UCSD-AML1 (cell line): ENCODE data around the gene OAF.

Source experiments
- DNase-seq: peaks from one replicate; lab custom pipeline; 2025; ENCODE audit not compliant: unreplicated experiment; lab: John Stamatoyannopoulos, UW

Gene OAF

GRCh38 chr11:120219938-120220746, 9.3 kb downstream of the OAF start:
- DNase-seq = no peak

- no peak for DNase-seq
Observed at GRCh38 chr11:120220747-120221037, 9.9 kb downstream of the OAF start.

DNA sequence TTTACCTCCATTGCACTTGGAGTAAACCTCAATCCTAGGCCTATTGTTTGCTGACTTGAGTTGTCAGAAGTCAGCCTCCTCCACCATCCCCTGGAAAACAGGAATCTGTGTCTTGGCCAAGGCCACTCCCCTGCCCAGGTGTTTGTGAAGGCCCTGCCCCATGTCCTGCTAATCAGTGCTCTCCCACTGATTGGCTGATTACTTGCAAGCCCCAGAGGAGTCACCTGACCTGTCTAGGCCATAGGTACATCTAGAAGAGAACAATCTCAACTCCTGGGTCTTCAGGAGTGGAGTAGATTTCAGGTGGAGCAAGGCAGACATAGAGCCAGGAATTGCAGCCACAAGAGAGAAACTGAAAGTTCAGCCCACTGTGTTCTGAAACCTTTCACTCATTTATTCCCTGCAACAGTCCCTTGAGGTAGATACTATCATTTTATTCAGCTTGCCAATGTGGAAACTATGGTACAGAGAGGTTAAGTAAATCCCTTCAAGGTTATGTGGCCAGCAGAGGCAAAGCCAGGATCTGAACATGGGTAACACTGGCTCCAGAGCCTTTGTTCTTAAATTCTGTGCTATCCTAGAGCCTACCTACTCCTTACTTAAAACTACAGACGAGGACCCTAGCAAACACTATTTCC, 10.4 kb downstream of the OAF start:
- DNase-seq = no peak

- DNase-seq = no peak
Observed at GRCh38 chr11:120222916-120223315, 12.1 kb downstream of the OAF start.

- DNase-seq = no peak
Observed at GRCh38 chr11:120223793-120224192, 13.0 kb downstream of the OAF start.

- DNase-seq = peak; percentile 66
Observed at GRCh38 chr11:120224361-120224760, 13.5 kb downstream of the OAF start.

DNA sequence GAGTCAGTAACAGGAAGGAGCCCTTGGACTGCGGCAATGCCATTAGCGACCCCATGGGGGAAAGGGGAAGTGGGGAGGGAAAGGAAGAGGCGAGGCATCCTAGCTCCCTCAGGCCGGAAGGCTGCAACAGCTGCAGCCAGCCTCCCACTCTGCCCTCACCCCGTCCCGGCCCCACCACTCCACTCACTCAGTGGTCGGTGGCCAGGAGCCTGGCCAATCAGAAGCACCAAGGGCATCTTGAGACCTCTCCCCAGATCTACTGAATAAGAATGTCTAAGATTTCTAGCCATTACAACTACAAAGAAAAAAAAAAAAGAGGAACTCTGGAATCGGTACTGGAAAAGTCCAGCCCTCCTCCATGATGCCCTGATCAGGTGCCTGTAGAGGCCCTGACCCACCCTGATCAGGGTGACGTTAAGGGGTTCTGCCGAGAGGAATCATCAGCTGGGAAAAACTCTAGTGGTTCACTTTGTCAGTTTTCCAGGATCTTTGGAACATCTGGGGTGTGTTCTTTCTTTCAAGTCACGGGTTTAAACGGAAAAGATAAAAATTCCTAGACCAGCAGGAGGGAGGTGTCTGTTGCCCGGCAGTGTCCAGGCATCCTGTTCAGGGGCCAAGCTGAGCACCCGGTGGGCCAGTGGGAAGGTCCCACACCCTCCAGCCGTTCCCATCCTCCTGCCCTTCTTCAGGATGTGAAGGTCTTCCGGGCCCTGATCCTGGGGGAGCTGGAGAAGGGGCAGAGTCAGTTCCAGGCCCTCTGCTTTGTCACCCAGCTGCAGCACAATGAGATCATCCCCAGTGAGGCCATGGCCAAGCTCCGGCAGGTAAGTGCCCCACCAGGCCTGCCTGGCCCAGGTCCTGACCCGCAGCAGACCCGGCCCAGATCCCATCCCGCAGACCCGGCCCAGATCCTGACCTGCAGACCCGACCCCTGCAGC, 14.4 kb downstream of the OAF start:
- DNase-seq = peak; percentile 88

DNA sequence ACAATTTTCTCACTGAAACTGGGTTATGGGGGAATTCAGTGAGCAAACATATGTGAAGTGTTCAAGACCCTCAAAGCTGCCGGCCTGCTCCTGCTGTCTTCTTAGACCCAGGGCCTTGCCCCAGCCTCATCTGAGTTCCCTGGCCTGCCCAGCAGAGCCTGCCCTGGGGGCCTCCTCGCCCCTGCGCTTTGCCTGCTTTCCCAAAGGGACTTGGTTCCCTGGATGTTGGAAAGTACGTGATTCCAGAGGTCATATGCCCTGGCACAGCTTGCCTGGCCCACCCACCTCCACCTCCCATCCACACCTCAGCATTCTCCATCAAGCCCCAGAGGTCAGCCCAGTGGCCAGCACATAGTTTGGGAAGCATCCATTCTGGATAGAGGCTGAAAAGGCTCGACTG, 15.4 kb downstream of the OAF start:
- DNase-seq = no peak

GRCh38 chr11:120226714-120227113, 15.9 kb downstream of the OAF start:
- no peak for DNase-seq

GRCh38 chr11:120227228-120227852, 16.5 kb downstream of the OAF start:
- DNase-seq = no peak

DNA sequence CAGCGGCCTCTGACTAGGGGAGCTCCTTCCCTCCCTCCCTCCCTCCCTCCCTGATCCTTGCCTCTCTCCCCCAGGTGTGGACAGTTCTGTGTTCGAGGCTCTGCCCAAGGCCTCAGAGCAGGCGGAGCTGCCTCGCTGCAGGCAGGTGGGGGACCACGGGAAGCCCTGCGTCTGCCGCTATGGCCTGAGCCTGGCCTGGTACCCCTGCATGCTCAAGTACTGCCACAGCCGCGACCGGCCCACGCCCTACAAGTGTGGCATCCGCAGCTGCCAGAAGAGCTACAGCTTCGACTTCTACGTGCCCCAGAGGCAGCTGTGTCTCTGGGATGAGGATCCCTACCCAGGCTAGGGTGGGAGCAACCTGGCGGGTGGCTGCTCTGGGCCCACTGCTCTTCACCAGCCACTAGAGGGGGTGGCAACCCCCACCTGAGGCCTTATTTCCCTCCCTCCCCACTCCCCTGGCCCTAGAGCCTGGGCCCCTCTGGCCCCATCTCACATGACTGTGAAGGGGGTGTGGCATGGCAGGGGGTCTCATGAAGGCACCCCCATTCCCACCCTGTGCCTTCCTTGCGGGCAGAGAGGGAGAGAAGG, 18.1 kb downstream of the OAF start:
- DNase-seq = no peak

GRCh38 chr11:120229451-120230424, 18.9 kb downstream of the OAF start:
- no peak for DNase-seq

DNA sequence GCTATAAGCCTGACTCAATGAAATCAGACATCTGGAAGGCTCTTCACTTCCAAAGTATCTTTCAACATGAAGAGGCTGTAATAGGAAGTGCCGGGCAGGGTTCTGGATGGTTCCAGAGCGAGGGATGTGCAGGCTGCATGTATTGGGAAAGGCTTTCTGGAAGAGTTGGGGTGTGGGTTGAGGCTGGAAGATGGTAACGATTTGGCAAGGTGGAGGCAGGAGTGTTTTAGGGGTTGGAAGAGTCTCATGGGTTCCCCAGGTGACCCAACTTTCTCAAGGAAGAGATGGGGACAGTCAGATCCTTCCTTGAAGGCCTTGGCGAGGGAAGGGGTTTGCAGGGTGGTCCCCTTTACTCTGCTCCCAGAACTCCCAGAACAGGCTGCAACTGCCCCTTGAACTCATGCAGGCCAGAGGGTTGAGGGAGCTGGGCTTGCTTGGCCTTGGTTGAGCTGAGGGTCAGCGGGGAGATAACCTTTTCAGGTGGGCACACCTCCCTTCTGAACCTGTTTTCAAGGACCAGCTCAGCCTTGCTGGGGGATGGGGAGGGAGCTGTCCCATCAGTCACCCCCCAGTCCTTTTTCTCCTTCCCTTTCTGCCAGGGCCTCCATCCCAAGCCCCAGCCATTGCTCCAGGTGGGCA, 19.7 kb downstream of the OAF start:
- no peak for DNase-seq

DNA sequence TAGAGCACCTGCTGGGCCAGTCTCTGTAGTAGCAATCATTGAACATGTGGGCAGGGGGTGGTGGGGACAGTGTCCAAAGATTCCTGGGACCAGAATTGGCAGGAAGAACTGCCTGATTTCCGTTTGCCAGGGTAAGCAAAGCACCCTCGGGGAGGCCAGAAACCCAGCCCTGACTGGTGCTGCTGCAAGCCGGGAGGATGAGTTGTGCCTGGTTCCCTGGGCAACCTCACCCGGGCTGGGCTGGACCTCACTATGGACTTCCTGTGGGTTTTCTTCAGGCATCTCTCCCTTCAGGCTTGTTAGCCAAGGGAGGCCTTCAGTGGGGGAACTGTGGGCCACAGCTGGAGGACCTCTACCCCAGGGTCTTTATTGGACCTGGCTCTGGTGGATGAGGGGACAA, 21.1 kb downstream of the OAF start:
- DNase-seq = no peak

DNA sequence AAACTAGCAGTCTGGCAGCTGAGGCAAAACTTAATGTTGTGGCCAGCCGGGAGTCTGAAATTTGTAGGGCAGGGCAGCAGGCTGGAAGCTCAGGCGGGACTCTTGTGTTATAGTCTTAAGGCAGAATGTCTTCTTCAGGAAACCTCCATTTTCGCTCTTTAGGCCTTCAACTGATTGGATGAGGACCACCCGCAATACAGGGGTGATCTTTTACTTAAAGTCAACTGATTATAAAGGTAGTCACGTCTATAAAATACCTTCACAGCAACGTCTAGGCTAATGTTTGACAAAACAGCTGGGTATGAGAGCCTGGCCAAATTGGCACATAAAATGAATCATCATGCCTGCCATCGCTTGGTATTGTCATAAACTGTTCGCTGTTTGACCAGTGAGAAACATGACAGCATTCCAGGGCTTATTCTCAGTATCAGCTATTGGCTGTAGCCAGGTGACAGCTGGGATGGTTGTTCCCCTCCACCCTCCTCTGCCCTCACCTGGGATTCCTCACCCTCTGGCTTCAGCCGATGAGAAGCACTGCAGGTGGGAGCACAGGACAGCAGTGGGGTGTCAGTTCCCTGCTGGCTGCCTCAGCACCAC, 22.5 kb downstream of the OAF start:
- no peak for DNase-seq

- DNase-seq = peak; percentile 57
Observed at GRCh38 chr11:120235024-120235628, 24.3 kb downstream of the OAF start.

DNA sequence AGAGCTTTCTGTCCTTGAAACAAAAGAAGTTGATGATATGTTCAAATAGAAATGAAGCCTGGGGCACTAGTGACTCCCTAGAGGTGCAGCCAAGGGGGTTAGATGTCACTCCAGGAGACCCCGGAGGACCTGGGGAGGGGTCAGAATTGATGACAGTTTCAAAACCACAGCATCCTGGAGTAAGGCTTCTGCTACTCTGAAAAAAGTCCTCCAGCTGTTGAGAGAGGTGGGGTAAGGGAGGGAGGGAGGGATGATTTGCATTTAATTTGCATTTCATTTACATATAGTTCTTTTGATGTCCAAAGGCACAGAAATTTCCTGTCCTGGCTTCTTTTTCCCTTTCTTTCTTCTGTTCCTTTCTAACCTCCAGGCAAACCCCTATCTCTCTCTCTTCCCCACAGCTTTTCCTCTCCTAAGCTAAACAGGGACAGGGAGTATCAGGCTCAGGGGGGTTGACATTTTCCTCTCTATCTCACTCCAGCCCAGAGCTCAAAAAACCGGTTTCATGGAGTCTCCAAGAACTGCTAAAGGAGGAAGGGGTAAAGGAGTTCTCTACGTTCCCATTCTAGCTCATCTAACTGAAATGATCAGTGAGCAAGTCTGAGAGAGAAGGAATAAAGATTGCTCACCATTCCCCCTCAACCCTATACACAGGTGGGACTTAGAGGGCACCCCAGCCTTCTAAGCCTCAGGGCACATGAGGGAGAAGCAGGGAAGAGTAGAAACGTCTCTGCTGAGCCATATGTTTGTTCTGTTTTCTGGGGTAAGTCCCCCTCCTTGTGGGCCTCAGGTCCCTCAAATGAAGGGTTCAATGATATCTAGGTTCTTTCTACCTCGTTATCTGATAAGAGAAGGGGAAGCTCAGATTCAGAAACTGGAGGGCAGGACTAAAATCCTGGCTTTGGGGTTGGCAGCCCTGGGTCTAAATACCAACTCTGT, 25.6 kb downstream of the OAF start:
- no peak for DNase-seq
